Inflammatory macrophage treated with lipopolysaccharide for 1 hour (primary cell): ENCODE measurements around the gene TGFB1.

Experiments used
- DNase-seq, 2 donors: peaks; one replicate each; pipeline ENCODE4 v3.0.0-alpha.2; 2020 to 2022

TGFB1 gene

GRCh38 chr19:41320568-41320967 lies 33.2 kb downstream of the TGFB1 start:
- no peak for DNase-seq

GRCh38 chr19:41320185-41320518 lies 33.6 kb downstream of the TGFB1 start:
- DNase-seq: no peak

GRCh38 chr19:41319500-41320184 lies 34.1 kb downstream of the TGFB1 start:
- DNase-seq: no peak

- DNase-seq: no peak
These were observed 34.8 kb downstream of the TGFB1 start for GRCh38 chr19:41318696-41319499.

- DNase-seq: no peak
These were observed 37.3 kb downstream of the TGFB1 start for GRCh38 chr19:41316306-41316920.

GRCh38 chr19:41311613-41312012 lies 42.1 kb downstream of the TGFB1 start:
- no peak for DNase-seq

- DNase-seq: no peak
These were observed 42.6 kb downstream of the TGFB1 start for GRCh38 chr19:41311072-41311471.

- peak; percentile 76 to 88 for DNase-seq
These were observed 43.5 kb downstream of the TGFB1 start, which contains the start of gene CCDC97 for GRCh38 chr19:41310033-41310831. Gene CCDC97, plus strand, starts transcription at chr19:41310172. Its CDS starts 139 bp downstream, at chr19:41310311.

- DNase-seq: peak in 1 of 2 donors; percentile 23
These were observed 44.3 kb downstream of the TGFB1 start for GRCh38 chr19:41309180-41310032.

GRCh38 chr19:41308450-41309179 lies 45.1 kb downstream of the TGFB1 start:
- peak; percentile 82 to 100 for DNase-seq

- DNase-seq: no peak
These were observed 45.7 kb downstream of the TGFB1 start for GRCh38 chr19:41307954-41308449.

- DNase-seq: peak in 1 of 2 donors; percentile 30
These were observed 46.4 kb downstream of the TGFB1 start for GRCh38 chr19:41307090-41307875.

GRCh38 chr19:41305927-41306793 lies 47.6 kb downstream of the TGFB1 start:
- DNase-seq: no peak

GRCh38 chr19:41304706-41305483 lies 48.8 kb downstream of the TGFB1 start:
- no peak for DNase-seq

- DNase-seq: no peak
These were observed 49.8 kb downstream of the TGFB1 start for GRCh38 chr19:41303954-41304353.

- peak in 1 of 2 donors; percentile 38 for DNase-seq
These were observed 50.9 kb downstream of the TGFB1 start for GRCh38 chr19:41302624-41303351.

GRCh38 chr19:41300555-41300954 lies 53.2 kb downstream of the TGFB1 start:
- DNase-seq: no peak

- no peak for DNase-seq
These were observed 54.0 kb downstream of the TGFB1 start for GRCh38 chr19:41299755-41300089.
